HepG2 (cell line): ENCODE data around the gene STX10. TPM values are rescaled to one million over a fixed set of nuclear protein-coding genes. Genes with fewer than 3 reads are reported as not detected.

Experiments
- ATAC-seq: fragments of 200-7000 bp; cut with Tn5 transposase; 3 replicates; pipeline ENCODE4 v1.9.1; 2020; ENCODE audit warnings: mild to moderate bottlenecking, moderate library complexity
- BruUV-seq: library from RNA; stranded (reverse); fragments of 400-500 nt; replicated peaks from 2 replicates; lab custom pipeline; 2021; lab: Mats Ljungman, UMichigan
- CTCF ChIA-PET: fragments of 300-600 bp; formaldehyde crosslinking; extraction: SDS; loops from one replicate; lab custom pipeline; 2021; ENCODE audit warnings: low total read pairs, inconsistent platforms, low intra/inter-chr PET ratio; lab: Yijun Ruan, JAX
- POLR2A ChIA-PET: fragments of 350-600 bp; sonication (Branson Sonifier 250); formaldehyde crosslinking; loops from one replicate; lab custom pipeline; 2020; ENCODE audit warnings: antibody characterized with exemption, inconsistent platforms; lab: Yijun Ruan, JAX
- DNase-seq: peaks from one replicate; pipeline ENCODE4 v3.0.0-alpha.2; 2015; ENCODE audit warnings: low spot score
- FAIRE-seq: peaks from 3 replicates; lab custom pipeline; 2011; peaks lifted over from hg19 to GRCh38; lab: Jason Lieb, UNC
- H2AFZ ChIP-seq: one replicate; pipeline ENCODE4 v1.6.1; 2011; ENCODE audit warnings: low read length, inconsistent platforms
- H3K27ac ChIP-seq: fragments of 300-600 bp; 3 replicates; pipeline ENCODE4 v1.8.0; 2011; ENCODE audit warnings: mixed run types, mild to moderate bottlenecking, mixed read lengths, low read length, inconsistent platforms; ENCODE audit not compliant: insufficient read depth; ENCODE audit errors: extremely low read length
- H3K27me3 ChIP-seq, 2 experiments: fragments of 200-600 bp in 1 of 2; 2 replicates in 1 of 2; 3 replicates in 1 of 2; pipeline versions ENCODE4 v1.6.0 to v1.8.0; 2011; ENCODE audit warnings: low read length in 2 of 2, mild to moderate bottlenecking in 2 of 2, moderate library complexity in 2 of 2, inconsistent platforms in 1 of 2; ENCODE audit not compliant: insufficient read depth in 2 of 2, control insufficient read depth in 1 of 2
- H3K36me3 ChIP-seq, 2 experiments: fragments of 200-600 bp in 1 of 2; replicated peaks in 1 of 2; 2 replicates in 1 of 2; 3 replicates in 1 of 2; pipeline versions ENCODE4 v1.5.1 to v1.8.0; 2011; ENCODE audit warnings: low read length in 2 of 2, inconsistent platforms in 1 of 2; ENCODE audit not compliant: insufficient read depth in 2 of 2, control insufficient read depth in 1 of 2
- H3K4me1 ChIP-seq: 2 replicates; pipeline ENCODE4 v1.5.1; 2012; ENCODE audit warnings: low read length, inconsistent platforms; ENCODE audit not compliant: insufficient read depth
- H3K4me2 ChIP-seq: 2 replicates; pipeline ENCODE4 v1.6.0; 2011; ENCODE audit warnings: low read depth, low read length, inconsistent platforms
- H3K4me3 ChIP-seq, 3 experiments: fragments of 200-600 bp in 1 of 3; sonication (generic), shearing (Covaris generic) in 1 of 3; replicated peaks in 1 of 3; 2 replicates each; pipeline ENCODE4 v1.5.1; 2011 to 2016; ENCODE audit warnings: low read length in 3 of 3, inconsistent platforms in 2 of 3, low read depth in 2 of 3, mild to moderate bottlenecking in 2 of 3, control low read depth in 1 of 3, mixed read lengths in 1 of 3; ENCODE audit not compliant: insufficient read depth in 1 of 3
- H3K79me2 ChIP-seq: one replicate; pipeline ENCODE4 v1.6.1; 2011; ENCODE audit warnings: low read length, inconsistent platforms; ENCODE audit not compliant: insufficient read depth
- H3K9ac ChIP-seq: 2 replicates; pipeline ENCODE4 v1.6.0; 2011; ENCODE audit warnings: mild to moderate bottlenecking, low read depth, low read length, inconsistent platforms; ENCODE audit not compliant: insufficient read depth
- H3K9me3 ChIP-seq: 2 replicates; pipeline ENCODE4 v1.5.1; 2012; ENCODE audit warnings: mild to moderate bottlenecking, low read length
- H4K20me1 ChIP-seq: 2 replicates; pipeline ENCODE4 v1.6.0; 2011; ENCODE audit warnings: inconsistent platforms, mild to moderate bottlenecking, low read length, moderate library complexity; ENCODE audit not compliant: insufficient read depth
- IRF9 ChIP-seq: sonication (generic); formaldehyde crosslinking; IDR thresholded peaks from 2 replicates; pipeline ENCODE4 v1.8.0; 2022; ENCODE audit warnings: missing genetic modification reagents, mild to moderate bottlenecking, borderline replicate concordance
- RERE ChIP-seq: IDR thresholded peaks from 2 replicates; pipeline ENCODE4 v1.6.1; 2016; ENCODE audit warnings: low read depth, missing genetic modification reagents, missing compliant biosample characterization
- ZFAT ChIP-seq: sonication (generic); formaldehyde crosslinking; conservative IDR thresholded peaks from 2 replicates; pipeline ENCODE4 v1.8.1; 2023; ENCODE audit warnings: missing genetic modification reagents, inconsistent platforms
- WGBS: methylation state at CpG from one replicate; pipeline ENCODE4 v1.1.6; 2017; ENCODE audit warnings: low lambda C conversion rate; 5-methylcytosine and 5-hydroxymethylcytosine counted together
- in situ Hi-C: cut with HindIII; loops from 2 replicates; pipeline ENCODE4 v1.10.0; 2017; ENCODE audit warnings: low pct_unique_long_range_greater_than_20kb; ENCODE audit not compliant: extremely low pct_ligation_motif_present
- intact Hi-C: fragments of 100-400 bp; cut with micrococcal nuclease; formaldehyde crosslinking; loops from one replicate; pipeline ENCODE4 v1.10.0; 2022; ENCODE audit not compliant: unreplicated experiment
- polyA plus RNA-seq, 8 experiments: library from polyadenylated mRNA; depleted of rRNA in 3 of 8; stranded (reverse) in 7 of 8; unstranded in 1 of 8; fragments of >200 nt; fragmentation: Illumina TruSeq in 4 of 8; extraction: Trizol in 4 of 8; gene quantifications; 2 replicates each; pipeline versions ENCODE4 v1.2.1 to v1.2.3, GENCODE V29; 2011 to 2016; ENCODE audit warnings: low read depth in 4 of 8, missing spikeins in 1 of 8, mixed read lengths in 1 of 8; ENCODE audit not compliant: insufficient read depth in 1 of 8
- total RNA-seq, 5 experiments: library from RNA; depleted of rRNA; stranded (reverse); fragments of >200 nt; fragmentation: Illumina TruSeq; extraction: Trizol; gene quantifications; 2 replicates each; pipeline ENCODE4 v1.2.3, GENCODE V29; 2016; ENCODE audit warnings: low read depth in 1 of 5

The STX10 gene
- total and polyA plus RNA-seq, 2 of the 13 experiments (the other 11 are each of a cell fraction or from before 2014, with no cell fraction given): 47.9 to 66.4 TPM

- CTCF ChIA-PET: no interaction called here
Observed at GRCh38 chr19:13138916-13139198, 11.3 kb downstream of the STX10 start.

More at GRCh38 chr19:13138916-13139198, 11.3 kb downstream of the STX10 start:
- H3K4me3 ChIP-seq: no peak overlapping the region
- no peak for FAIRE-seq
- H3K27ac ChIP-seq: no peak overlapping the region
- WGBS: 95% methylated on average over 10 of the region's 10 CpGs
- in situ Hi-C loops: no loop called here
- intact Hi-C loops: no loop called here
- ATAC-seq: no peak
- DNase-seq: no peak
- peaks cover 3% of the 10 kb centered on the region for H3K79me2 ChIP-seq
- peaks cover 9% of the 10 kb centered on the region for H3K4me1 ChIP-seq
- H4K20me1 ChIP-seq: no peaks in the 10 kb centered on the region
- H3K27me3 ChIP-seq: no peaks in the 10 kb centered on the region
- H3K9me3 ChIP-seq: no peaks in the 10 kb centered on the region
- H3K36me3 ChIP-seq: peaks cover 25 to 48% of the 10 kb centered on the region in 2 experiments; a peak in 4 of 5 replicates
- BruUV-seq: no TSS peak
- H3K4me2 ChIP-seq: no peak overlapping the region
- POLR2A ChIA-PET: no interaction called here
- TF ChIP-seq IRF9 (CRISPR knock-in tag): no peak
- TF ChIP-seq RERE: no peak
- no peak for TF ChIP-seq ZFAT (CRISPR knock-in tag)
- TF ChIP-seq, all 625 proteins: peak for 0
- Histone ChIP-seq H2AFZ (no peak overlapping the region), H3K9ac (no peak overlapping the region)
